ENCODE results near the gene PFDN2.

Gene PFDN2

DNA sequence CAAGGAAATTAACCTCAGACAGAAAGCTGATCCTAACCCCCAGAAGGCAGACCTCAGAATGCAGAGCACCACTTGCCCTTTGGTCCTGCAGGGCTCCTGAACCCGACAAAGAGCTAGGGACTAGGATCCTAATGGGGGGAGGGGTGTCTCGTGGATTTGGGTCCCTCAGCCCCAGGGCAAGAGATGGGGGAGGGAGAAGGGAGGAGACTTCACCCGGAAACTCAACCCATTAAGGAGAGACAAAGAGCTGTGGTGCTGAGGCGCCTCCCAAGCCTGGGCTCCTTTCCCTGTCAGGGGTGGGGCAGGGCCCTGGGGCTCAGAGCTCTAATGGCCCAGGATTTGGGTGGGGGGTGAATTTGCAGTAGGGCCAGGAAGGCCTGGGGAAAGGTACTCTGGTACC, 31.4 kb downstream of the PFDN2 start:
- H3K4me3 ChIP-seq (ENCODE audit: low read length), result no peak overlapping the region
- no peak for DNase-seq (ENCODE audit: low read depth, low spot score)

DNA sequence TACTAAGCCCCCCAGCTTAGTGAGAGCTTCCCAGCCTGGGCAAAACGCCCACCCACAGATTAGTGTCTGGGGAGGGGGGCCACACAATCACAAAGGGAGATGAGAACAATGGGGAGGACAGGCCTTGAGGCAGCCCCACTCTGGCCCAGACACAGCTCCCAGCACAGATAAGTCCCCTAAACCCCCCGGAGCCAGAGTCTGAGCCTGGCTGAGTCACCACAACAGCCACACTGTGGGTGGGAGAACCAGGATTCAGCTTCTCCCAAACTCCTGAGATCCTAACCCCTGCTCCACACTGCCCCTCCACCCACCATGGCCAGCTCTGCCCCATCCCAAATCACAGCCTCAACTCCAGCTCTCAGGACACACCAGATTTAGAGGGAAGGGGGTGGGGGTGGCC, 32.7 kb downstream of the PFDN2 start:
- no peak for DNase-seq (ENCODE audit: low read depth, low spot score)
- H3K4me3 ChIP-seq (ENCODE audit: low read length), result no peak overlapping the region

DNA sequence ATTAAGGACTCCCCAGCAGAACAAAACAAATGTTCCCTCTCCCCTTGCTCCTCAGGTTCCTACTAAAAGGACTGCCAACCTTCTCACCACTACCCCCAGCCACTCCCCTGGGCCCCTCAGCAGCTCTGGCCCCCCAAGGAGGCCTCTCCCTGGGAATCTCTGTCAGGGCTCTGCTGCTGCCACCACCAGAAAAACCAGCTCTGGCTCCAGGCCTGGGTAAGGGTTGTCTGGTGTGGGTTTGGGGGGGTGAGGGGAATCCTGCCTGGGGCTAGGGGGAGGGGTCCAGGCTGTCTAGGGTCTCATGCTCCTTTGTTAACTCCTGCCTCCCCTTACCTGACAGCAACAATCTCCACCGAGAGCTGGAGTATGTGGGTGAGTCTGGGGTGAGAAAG, 33.2 kb downstream of the PFDN2 start:
- no peak overlapping the region for H3K4me3 ChIP-seq (ENCODE audit: low read length)
- no peak for DNase-seq (ENCODE audit: low read depth, low spot score)

DNA sequence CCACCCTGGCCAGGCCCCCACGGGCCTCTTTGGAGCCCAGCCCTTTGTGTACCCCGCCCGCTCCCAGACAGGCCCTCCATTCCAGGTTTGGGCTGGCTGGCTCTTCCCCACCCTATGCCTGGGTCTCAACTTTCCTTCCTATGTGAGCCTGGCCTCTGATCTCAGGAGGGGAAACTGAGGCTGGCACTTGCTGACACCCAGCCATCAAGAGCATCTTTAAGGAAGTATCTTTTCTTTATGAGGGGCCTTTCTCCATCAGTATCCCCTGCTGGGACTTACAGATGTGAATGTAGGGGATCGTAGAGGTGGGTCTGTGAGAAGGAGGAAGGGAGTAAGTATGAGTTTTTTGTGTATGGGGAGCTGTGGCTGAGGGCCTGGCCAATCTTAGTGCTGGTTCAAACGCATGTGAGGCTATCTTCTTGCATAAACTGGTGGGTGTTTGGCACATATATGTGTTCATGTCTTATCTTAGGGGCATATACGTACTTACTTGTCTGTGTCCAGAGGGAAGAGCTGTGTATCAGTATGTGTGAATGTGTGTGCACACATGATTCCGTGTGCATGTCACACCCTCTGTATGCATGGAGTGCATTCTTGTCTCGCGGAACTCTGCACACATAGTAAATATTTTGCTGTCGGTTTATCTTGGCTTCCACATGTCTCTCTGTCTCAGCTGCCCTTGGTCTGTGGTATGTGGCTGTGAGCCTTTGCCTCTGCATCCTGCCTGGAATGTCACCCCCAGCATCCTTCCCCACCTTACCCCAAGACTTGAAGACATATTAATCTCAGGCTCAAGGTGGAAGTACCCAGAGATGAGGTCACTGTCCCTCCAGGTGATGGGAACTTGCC, 33.9 kb downstream of the PFDN2 start:
- H3K4me3 ChIP-seq (ENCODE audit: low read length), result no peak overlapping the region
- DNase-seq (ENCODE audit: low read depth, low spot score), result no peak

DNA sequence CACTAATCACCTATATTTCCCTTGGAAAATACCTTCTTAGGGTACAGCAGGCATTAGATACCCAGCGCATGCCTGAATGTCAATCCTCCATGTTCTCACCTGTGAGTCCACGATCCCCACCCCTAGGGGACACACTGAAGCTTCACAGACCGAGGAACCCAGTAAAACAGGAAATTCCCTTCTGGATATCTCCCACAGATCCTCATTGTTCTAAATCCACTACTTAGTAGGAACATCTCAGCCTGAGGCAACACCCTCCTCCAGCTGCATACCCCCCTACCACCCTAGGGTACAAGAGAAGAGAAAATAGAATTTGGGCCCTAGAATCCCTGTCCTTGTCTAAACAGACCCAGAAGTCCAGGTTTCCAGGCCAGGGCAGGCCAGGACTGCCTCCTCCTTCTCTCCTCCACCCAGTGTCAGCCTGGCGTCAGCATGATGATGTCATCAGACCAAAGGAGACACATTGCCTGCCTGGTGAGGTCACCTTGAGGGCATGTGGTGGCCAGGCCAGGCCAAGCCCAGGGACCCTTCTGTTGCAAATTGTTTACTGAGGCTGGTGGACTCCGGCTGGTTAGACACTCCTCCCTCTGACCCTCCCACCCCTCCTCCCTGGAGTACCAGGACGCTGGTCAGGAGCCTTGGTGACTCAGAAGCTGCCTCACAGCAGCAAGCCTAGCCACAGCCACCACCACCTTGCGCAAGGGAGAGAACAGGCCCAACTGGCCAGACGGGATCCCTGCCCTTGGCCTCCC, 34.7 kb downstream of the PFDN2 start:
- no peak overlapping the region for H3K4me3 ChIP-seq (ENCODE audit: low read length)
- DNase-seq (ENCODE audit: low read depth, low spot score), result no peak

DNA sequence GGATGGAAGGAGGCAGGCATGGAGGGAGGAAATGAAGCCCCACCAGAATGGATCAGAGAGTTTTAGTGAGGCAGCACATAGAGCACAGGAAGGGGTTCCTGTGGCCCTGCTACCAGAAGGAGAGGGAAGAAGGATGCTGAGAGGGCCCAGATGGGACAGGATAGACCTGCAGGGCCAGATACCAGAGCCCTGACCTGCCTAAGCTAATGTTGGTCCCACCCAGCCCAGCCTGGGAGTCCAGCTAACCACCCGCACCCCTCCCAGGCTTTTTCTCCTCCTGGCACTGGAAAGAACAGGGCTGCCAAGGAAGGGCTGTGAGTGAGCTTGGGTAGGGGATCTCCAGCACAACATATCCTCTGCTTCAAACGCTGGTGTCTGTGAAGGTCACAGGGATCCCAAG, 35.4 kb downstream of the PFDN2 start:
- DNase-seq (ENCODE audit: low read depth, low spot score), result no peak
- H3K4me3 ChIP-seq (ENCODE audit: low read length), result no peak overlapping the region

DNA sequence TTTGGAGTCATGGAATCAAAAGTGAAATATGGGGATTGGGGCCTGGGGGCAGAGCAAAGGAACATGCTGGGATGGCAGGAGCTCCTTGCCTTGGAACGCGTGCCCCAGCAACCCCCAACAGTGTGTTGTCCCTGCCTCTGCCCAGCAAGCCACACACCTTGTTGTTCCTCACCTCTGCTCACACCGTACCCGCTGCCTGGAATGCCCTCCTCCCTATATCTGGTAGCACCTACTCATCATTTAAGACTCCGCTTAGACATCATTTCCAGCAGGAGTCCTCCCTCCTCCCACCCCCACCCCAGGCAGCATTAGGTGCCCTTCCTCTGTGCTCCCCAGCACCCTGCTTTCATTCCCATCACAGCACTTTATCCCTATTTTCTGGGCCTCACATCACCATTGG, 36.3 kb downstream of the PFDN2 start:
- H3K4me3 ChIP-seq (ENCODE audit: low read length), result no peak overlapping the region
- no peak for DNase-seq (ENCODE audit: low read depth, low spot score)

DNA sequence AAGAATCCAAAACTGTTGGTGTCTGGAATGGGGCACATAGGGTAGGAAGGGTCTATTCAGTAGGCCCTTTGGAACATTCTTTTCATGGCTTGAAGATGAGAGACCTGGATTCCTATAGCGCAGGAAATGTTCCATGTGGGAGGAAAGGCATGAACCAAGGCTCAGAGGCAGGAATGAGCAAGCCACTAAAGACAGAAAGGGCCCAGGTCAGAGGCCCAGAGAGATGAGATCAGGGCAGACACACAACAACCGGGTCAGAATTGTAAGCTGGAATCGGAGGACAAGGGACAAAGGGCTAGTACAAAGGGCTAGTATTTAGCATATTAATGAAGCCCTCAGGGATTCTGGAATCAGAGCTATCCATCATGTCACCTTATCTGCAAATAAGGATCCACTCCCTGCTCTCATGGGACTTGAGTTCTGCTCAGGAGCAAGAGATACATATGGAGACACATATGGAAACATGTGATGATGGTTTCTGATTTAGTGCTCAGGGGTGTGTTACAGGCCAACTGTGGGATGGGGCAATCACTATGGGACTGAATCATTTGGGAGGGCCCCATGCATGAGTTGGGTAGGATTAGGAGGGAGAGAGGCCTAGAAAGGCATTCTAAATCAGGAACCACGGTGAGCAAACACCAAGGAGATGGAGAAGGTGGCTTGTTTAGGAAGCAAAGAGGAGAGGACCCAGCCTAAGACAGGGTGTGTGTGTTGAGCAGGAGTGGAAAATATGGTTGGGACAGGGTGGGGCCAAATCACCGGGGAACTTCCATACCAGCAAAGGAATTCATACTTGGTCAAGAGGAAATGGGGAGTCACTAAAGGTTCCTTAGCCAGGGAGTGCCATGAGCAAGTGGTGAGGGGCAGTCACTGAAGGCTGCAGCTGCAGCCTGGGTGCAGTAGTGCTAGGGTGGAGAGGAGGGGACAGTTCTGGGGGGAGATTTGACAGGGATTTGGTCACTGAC, 37.1 kb downstream of the PFDN2 start:
- no peak for DNase-seq (ENCODE audit: low read depth, low spot score)
- H3K4me3 ChIP-seq (ENCODE audit: low read length), result no peak overlapping the region

DNA sequence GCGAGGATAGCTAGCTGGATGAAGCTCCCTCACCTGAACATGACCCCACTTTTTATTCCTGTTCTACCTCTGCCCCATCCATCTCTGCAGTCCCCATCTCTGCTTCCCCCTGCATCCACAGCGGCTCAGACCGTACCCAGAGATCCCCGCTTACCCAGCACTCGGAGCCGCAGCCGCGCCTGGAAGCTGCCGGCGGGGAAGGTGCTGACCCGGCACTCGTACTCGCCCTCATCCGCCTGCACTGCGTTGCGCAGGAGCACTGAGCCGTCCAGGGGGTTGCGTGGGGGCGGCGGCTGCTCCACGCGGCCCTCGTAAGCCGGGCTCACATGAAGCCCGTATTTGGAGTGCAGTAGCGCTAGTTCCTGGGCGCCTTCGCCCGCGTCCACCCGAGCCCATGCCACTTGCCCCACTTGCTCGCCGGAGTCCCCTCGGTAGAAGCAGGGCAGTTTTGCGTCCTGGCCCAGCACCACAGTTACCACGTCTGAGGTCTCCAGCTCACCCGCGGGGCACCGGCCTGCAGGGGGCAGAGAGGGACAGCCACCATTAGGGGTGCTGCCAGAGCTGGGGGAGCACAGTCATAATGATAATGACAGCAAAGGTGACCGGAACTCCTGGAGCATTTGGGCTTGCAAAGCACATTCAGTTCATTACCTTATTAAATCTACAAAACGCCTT, 38.3 kb downstream of the PFDN2 start:
- H3K4me3 ChIP-seq (ENCODE audit: low read length), result no peak overlapping the region
- DNase-seq (ENCODE audit: low read depth, low spot score), result no peak

DNA sequence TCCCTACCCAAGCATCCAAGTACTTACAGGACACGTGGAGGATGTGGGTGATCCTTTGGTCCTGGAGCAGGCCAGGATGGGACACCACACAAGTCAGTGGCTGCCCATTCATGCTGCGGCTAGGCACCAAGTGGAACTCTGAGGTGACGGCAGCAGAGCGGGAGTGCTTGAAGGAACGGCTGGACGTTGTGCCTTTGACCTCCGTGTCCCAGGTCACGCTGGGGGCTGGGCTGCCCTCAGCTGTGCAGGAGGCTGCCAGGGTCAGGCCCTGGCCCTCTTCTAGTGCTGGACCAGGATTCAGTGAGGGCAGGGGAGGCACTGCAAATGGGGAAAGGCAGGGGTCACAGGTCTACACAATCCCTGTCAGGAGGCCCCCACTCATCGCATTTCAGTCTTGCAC, 40.4 kb downstream of the PFDN2 start:
- no peak overlapping the region for H3K4me3 ChIP-seq (ENCODE audit: low read length)

DNA sequence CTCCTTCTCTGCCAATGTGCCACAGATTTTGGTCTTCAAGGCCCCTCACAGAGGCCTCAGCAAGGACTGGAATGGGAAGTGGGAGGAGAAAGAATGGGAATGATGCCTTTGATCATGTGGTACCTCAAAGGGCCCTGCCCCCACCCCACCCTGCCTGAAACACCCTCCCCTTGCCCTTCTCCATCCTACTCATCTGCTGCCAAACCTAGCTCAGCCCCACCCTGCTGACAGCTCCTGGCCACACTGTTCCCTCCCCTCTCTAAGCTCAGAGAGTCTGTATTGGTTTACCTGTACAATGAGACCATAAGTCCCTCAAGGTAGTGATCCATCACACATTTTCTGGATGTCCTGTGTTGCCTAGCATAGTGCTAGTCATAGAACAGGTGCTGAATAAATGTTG, 41.4 kb downstream of the PFDN2 start:
- no peak overlapping the region for H3K4me3 ChIP-seq (ENCODE audit: low read length)
- DNase-seq (ENCODE audit: low read depth, low spot score), result no peak

More for the DNA sequence above, 40.4 kb downstream of the PFDN2 start:
- DNase-seq (ENCODE audit: low read depth, low spot score), result no peak

DNA sequence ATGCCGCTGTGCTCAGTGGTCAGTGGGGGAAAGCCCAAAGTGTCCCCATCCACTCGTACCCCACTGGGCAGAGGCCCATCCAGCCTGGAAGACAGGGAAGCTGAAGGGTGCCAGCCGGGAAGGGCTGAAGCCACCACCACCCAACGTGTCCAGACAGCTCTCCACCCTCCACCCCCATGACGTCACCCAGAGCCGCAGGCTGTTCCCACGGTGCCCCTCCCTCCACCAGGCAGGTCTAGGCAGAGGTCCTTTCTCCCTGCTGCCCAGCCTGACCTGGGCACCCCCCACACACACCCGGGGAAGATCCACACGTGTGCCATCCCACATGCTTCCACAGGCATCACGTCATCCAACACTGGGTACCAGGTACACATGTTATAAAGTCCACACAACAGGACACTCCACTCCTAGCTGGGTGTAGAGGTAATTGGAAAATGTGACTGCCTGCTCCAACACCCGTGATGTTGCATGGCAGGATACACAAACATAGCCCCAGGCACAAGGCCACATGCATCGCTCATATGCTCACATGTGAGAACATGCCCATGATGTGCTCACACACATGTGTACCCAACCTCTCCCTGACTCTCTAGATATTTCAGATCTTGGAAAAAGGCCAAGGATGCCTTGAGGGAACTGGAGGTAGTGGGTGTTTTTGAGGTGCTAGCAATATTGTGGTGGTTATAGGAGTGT, 43.0 kb downstream of the PFDN2 start:
- DNase-seq (ENCODE audit: low read depth, low spot score), result no peak
- no peak overlapping the region for H3K4me3 ChIP-seq (ENCODE audit: low read length)

DNA sequence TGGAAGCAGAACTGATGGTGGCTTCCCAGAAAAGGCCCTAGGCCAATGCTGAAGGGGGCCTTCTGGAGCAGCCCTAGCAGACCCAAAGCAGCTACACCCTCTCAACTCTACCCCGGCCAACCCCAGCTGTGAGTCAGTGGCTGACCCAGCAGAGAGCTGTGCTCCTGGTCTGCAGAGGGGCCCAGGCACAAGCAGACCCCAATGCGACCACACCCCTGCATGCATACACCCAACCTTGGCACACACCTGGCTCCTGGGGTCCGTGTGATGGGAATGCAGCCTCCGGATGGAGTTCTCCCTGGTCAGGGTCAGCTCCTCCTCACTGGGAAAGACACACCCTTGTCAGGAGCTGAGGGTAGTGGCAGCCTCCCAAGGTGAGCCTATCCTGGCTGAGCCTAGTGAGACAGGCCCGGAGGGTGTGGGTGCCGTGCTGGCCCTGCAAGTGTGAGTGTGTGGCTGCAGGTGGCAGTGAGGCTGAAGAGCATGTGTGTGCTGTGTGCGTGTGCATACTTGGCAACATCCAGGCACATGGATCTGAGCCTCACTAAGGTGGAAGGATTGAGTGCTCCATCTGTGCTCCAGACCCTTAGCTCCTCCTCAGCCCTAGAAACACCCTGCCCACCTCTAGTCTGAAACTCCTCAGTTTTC, 44.2 kb downstream of the PFDN2 start:
- no peak overlapping the region for H3K4me3 ChIP-seq (ENCODE audit: low read length)
- DNase-seq (ENCODE audit: low read depth, low spot score), result no peak

DNA sequence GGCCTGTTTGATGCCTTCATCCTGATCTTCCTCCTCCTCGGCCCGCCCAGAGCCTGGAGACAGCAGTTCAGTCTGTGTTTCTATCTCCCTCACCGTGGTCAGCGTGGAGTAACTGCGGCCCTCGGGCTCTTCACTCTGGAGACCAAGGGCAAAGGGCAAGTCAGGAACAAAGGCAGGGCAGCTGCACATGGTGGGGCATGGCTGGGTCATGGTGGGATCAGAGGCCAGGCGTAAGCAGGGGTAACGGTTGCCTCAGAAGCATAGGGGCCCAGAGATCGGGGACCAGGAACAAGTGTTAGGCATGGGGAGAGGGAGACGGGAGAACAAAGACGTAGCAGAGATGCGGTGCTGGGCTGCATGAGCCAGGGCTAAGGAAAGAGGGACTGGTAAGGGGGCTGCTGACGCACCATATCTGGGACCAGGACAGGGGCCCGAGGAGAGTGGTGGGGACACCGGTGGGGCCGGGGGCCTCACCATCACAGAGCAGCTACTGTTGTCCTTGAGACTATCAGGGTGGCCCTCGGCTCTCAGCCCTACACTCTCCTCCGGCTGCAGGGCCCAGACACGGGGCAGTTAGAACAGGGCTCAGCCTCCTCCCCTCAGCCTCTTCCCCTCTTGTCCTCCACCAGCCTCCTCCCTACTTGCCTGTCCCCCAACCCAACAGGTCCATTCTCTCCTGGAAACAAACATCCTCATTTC, 44.9 kb downstream of the PFDN2 start:
- no peak for DNase-seq (ENCODE audit: low read depth, low spot score)

DNA sequence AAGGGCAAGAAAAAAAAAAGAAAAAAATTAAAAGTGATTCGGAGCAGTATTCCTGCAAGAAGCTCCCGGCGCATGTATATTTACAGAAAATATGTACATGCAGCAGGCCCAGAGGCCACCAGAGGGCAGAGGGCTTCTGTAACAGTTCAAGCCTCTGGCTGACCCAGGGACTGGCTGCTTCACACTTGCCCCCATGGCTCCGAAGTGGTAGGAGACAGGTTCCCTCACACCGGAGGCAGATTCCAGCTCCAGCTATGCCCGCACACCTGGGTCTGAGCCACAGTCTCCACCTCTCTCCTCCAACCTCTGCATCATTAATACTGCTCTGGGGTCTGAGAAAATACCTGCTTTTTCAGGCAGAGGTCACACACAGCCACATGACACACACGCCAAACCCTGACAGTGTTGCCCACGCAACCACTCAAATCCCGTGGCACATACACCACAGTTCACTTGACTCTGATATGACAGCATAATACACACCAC, 45.9 kb downstream of the PFDN2 start:
- H3K4me3 ChIP-seq (ENCODE audit: low read length), result no peak overlapping the region
- peak; percentile 28 for DNase-seq (ENCODE audit: low read depth, low spot score)

More for the DNA sequence above, 44.9 kb downstream of the PFDN2 start:
- H3K4me3 ChIP-seq (ENCODE audit: low read length), result no peak overlapping the region

DNA sequence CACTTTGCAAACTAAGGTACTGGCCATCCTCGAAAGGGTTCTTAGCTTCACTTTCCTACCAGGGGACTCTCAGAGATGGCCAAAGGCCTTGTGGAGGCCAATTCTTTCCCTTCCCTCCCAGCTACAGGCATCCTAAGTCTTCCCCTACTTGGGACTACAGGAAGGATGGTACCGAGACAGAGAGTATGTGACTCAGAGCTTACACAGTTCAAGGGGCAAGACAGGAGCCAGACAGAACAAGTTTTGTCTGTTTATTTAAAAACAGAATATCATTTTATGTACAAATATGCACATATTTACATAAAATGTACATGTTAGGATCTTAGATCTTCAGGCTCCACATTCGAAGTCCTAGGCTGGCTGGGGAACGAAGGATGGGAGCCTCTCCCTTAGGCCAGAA, 47.1 kb downstream of the PFDN2 start:
- H3K4me3 ChIP-seq (ENCODE audit: low read length), result no peak overlapping the region
- DNase-seq (ENCODE audit: low read depth, low spot score), result no peak

DNA sequence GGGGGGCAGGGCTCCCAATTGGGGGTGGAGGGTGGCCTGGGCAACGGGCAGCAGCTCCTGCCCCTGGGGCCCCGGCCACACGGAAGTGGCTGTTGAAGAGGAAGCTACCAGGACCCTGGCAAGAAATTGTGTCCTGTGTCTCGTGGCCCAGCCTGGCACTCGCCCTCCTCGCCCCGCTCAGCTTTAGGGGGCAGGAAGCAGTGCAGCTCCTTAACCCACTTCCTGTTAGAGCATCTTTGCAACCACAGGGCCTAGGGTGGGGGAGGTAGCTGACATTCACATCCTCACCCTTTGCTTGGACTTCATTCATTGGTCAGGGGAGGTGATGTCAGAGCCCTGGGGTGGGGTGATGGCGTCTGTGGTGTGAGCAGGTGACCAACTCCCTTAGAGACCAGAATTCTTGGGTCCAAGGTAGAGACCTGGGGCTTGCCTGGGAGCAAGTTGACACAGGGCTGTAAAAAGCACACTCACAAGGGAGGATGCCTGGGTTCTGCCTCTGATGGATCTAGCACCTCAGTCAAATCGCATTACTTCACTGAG, 48.0 kb downstream of the PFDN2 start, which contains the start of gene ARHGAP30:
TSS of gene ARHGAP30 (minus strand) at position 161 of the 540 bp plus-strand sequence. CDS start 267 bp downstream, outside the sequence.
- H3K4me3 ChIP-seq (ENCODE audit: low read length), result peak within 1 kb of the TSS; percentile 93
- peak; percentile 96 for DNase-seq (ENCODE audit: low read depth, low spot score)

Data from Jurkat, Clone E6-1 (cell line).